Aorta (tissue), 5 donors: ENCODE data around the gene CCNG1. TPM values are rescaled to one million over a fixed set of nuclear protein-coding genes. Genes with fewer than 3 reads are reported as not detected.

Source experiments
- ATAC-seq: fragments of 200-7000 bp; cut with Tn5 transposase; one replicate; pipeline ENCODE4 v1.9.1; 2022; ENCODE audit warnings: moderate library complexity; ENCODE audit not compliant: low FRiP score
- DNase-seq, 2 donors: peaks; one replicate each; pipeline ENCODE4 v3.0.0-alpha.2; 2020
- H3K27ac ChIP-seq, 2 donors: one replicate each; pipeline ENCODE4 v1.5.1; 2013; ENCODE audit warnings: low read length in 2 of 2, mild to moderate bottlenecking in 2 of 2, moderate library complexity in 2 of 2, control low read depth in 1 of 2, inconsistent platforms in 1 of 2, low read depth in 1 of 2
- H3K27me3 ChIP-seq, 2 donors: one replicate each; pipeline ENCODE4 v1.6.1; 2013; ENCODE audit warnings: control low read depth in 1 of 2, low read length in 1 of 2, mild to moderate bottlenecking in 1 of 2, moderate library complexity in 1 of 2; ENCODE audit not compliant: insufficient read depth in 2 of 2, control insufficient read depth in 1 of 2
- H3K36me3 ChIP-seq, 2 donors: one replicate each; pipeline ENCODE4 v1.6.1; 2013; ENCODE audit warnings: control low read depth in 1 of 2, low read length in 1 of 2, mild to moderate bottlenecking in 1 of 2; ENCODE audit not compliant: insufficient read depth in 2 of 2, control insufficient read depth in 1 of 2
- H3K4me1 ChIP-seq, 2 donors: one replicate each; pipeline ENCODE4 v1.6.1; 2013; ENCODE audit warnings: low read length in 2 of 2, control low read depth in 1 of 2, mild to moderate bottlenecking in 1 of 2, moderate library complexity in 1 of 2; ENCODE audit not compliant: insufficient read depth in 2 of 2, control insufficient read depth in 1 of 2
- H3K4me3 ChIP-seq, 2 donors: one replicate each; pipeline ENCODE4 v1.5.1; 2013; ENCODE audit warnings: low read length in 2 of 2, control low read depth in 1 of 2, mild to moderate bottlenecking in 1 of 2
- H3K9me3 ChIP-seq: one replicate; pipeline ENCODE4 v1.6.1; 2013; ENCODE audit warnings: mild to moderate bottlenecking, low read length; ENCODE audit not compliant: control insufficient read depth
- WGBS, 2 donors: extraction: QIAGEN DNeasy Blood & Tissue Kit; methylation state at CpG; one replicate each; pipeline ENCODE4 v1.1.7; 2013; 5-methylcytosine and 5-hydroxymethylcytosine counted together
- intact Hi-C, 2 donors: fragments of 100-400 bp; cut with DNase I; formaldehyde crosslinking; loops; one replicate each; pipeline versions ENCODE4 v1.14.2 to v1.15.0; 2022
- polyA plus RNA-seq, 2 donors: library from polyadenylated mRNA; stranded (reverse); fragments of 200-250 nt; gene quantifications; one replicate each; pipeline ENCODE4 v1.2.3, GENCODE V29; 2013
- total RNA-seq, 2 donors: library from RNA; stranded (reverse); fragmentation: NEBNext Ultra II Directional; extraction: Animal tissue kit (Norgen Biotek cat#: 25700); gene quantifications; one replicate each; pipeline ENCODE4 v1.2.1, GENCODE V29; 2021
- donor health status: healthy with polysubstance abuse.
- donor health status: Bipolar disorder and iron deficiency.
- donor health status: DM: no; HTN: no; CAD: no.
- donor health status: DM: no; HTN: no; CAD: no.
- donor health status: DM: yes; HTN: yes; CAD: no.

CCNG1 gene
- total and polyA plus RNA-seq, 4 donors: 68.4 to 185 (median 104) TPM

DNA sequence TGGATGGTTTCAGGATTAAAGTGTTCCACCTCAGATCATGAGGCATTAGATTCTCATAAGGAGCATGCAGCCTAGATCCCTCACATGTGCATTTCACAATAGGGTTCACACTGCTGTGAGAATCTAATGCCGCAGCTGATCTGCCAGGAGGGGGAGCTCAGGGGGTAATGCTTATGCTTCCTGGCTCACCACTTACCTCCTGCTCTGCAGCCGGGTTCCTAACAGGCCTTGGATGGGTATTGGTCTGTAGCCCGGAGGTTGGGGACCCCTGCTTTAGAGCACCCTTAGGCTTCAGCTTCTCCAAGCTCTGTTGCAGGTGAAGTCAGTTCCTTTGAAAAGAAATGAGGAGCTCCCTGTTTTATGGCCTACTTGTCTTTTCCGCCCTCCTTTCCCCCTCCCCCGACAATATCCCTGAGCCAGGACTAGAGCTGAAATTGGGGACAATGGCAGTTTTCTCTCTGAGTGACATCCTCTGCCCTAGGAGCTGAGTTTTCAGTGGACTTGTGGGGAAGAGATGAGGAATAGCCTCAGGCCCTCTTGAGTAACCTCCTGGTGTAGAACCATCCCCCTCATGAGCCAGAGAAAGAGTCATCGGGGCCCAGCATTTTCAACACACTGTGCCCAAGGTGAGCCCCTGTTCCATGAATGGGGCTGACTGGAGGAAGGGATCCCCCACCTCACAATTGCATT, 51.8 kb downstream of the CCNG1 start:
- intact Hi-C loops: no loop called here
- Histone ChIP-seq H3K4me1 (no peaks in the 10 kb centered on the region), H3K9me3 (no peaks in the 10 kb centered on the region), H3K27ac (no peak overlapping the region), H3K4me3 (no peak overlapping the region), H3K36me3 (no peaks in the 10 kb centered on the region), H3K27me3 (no peaks in the 10 kb centered on the region)
- WGBS, 2 donors: 80 to 91% methylated on average over 6 of the region's 6 CpGs
- no peak for DNase-seq
- no peak for ATAC-seq

DNA sequence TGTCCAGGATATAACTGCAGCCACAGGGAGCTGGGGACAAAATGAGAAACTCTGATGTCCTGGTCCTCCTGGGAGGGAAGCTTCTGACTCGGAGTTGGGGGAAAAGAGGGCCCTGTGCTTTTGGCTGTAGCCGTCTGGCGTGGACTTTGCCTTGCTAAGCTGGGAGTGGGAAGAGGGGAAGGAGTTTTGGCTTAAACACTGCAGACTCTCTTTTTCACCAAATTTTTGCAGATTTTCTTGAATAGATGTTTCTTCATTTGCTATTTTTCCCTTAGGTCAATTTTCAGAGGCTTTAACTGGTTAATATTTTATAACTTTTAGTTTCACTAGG, 52.3 kb downstream of the CCNG1 start:
- Histone ChIP-seq H3K4me3 (no peak overlapping the region), H3K27ac (no peak overlapping the region), H3K36me3 (no peaks in the 10 kb centered on the region), H3K4me1 (no peaks in the 10 kb centered on the region), H3K9me3 (no peaks in the 10 kb centered on the region), H3K27me3 (no peaks in the 10 kb centered on the region)
- intact Hi-C loops: no loop called here
- DNase-seq (no peak), ATAC-seq (no peak)
- WGBS, 2 donors: 93 to 96% methylated on average over 3 of the region's 3 CpGs

Other genes starting within 250 kb of the CCNG1 start
- 10 to 100 TPM; 14.5 to 20.7 TPM for gene NUDCD2, start 22.5 kb downstream of the CCNG1 start, total RNA-seq
- 1 to 10 TPM; 7.7 to 9.1 TPM for gene NUDCD2, start 22.5 kb downstream of the CCNG1 start, polyA plus RNA-seq
- 1 to 10 TPM in 1 of 2 donors, not detected in 1; 2.2 TPM for gene HMMR, start 23.0 kb downstream of the CCNG1 start, total RNA-seq
- gene HMMR, start 23.0 kb downstream of the CCNG1 start, polyA plus RNA-seq: under 1 TPM in 1 of 2 donors, not detected in 1; 0.75 TPM
- 10 to 100 TPM; 39.3 to 46.6 TPM for gene MAT2B, start 68.0 kb downstream of the CCNG1 start, total RNA-seq
- 10 to 100 TPM; 40.9 to 62.4 TPM for gene MAT2B, start 68.0 kb downstream of the CCNG1 start, polyA plus RNA-seq